Osteoblast (primary cell): ENCODE measurements around the gene OBP2A. TPM values are rescaled to one million over a fixed set of nuclear protein-coding genes. Genes with fewer than 3 reads are reported as not detected.

ENCODE experiments used
- DNase-seq: peaks from one replicate; pipeline ENCODE4 v3.0.0; 2011; ENCODE audit warnings: low spot score, mixed read lengths; ENCODE audit not compliant: insufficient read length; ENCODE audit errors: missing footprints
- H2AFZ ChIP-seq: 2 replicates; pipeline ENCODE4 v1.6.0; 2011; ENCODE audit warnings: mild to moderate bottlenecking, low read length
- H3K27ac ChIP-seq: 2 replicates; pipeline ENCODE4 v1.5.1; 2011; ENCODE audit warnings: mild to moderate bottlenecking, low read depth, low read length, moderate library complexity
- H3K27me3 ChIP-seq: 2 replicates; pipeline ENCODE4 v1.6.0; 2012; ENCODE audit warnings: mild to moderate bottlenecking, control low read depth, inconsistent platforms, low read length, moderate library complexity; ENCODE audit not compliant: insufficient read depth
- H3K36me3 ChIP-seq: 2 replicates; pipeline ENCODE4 v1.5.1; 2011; ENCODE audit warnings: mild to moderate bottlenecking, low read length, control low read depth, moderate library complexity; ENCODE audit not compliant: insufficient read depth
- H3K4me1 ChIP-seq: 2 replicates; pipeline ENCODE4 v1.5.1; 2011; ENCODE audit warnings: mild to moderate bottlenecking, low read length, control low read depth, moderate library complexity; ENCODE audit not compliant: insufficient read depth
- H3K4me2 ChIP-seq: 2 replicates; pipeline ENCODE4 v1.6.0; 2011; ENCODE audit warnings: mild to moderate bottlenecking, low read length; ENCODE audit not compliant: insufficient read depth
- H3K4me3 ChIP-seq: fragments of 200-600 bp; sonication (generic); 3 replicates; pipeline ENCODE4 v1.5.1; 2012; ENCODE audit warnings: mild to moderate bottlenecking, low read length, inconsistent platforms; ENCODE audit not compliant: insufficient read depth
- H3K79me2 ChIP-seq: 2 replicates; pipeline ENCODE4 v1.6.0; 2012; ENCODE audit warnings: mild to moderate bottlenecking, low read length, control low read depth, inconsistent platforms; ENCODE audit not compliant: insufficient read depth
- H3K9me3 ChIP-seq: 2 replicates; pipeline ENCODE4 v1.5.1; 2011; ENCODE audit warnings: low read depth, low read length, control low read depth
- H4K20me1 ChIP-seq: 2 replicates; pipeline ENCODE4 v1.6.0; 2012; ENCODE audit warnings: mild to moderate bottlenecking, low read length, control low read depth; ENCODE audit not compliant: insufficient read depth
- CTCF ChIP-seq: IDR thresholded peaks from 2 replicates; pipeline ENCODE4 v1.5.1; 2011; ENCODE audit warnings: mild to moderate bottlenecking, low read depth, low read length, moderate library complexity; ENCODE audit errors: extremely low read depth
- total RNA-seq: library from RNA; depleted of rRNA; stranded (reverse); fragments of >200 nt; gene quantifications from 2 replicates; pipeline ENCODE4 v1.2.3, GENCODE V29; 2012

OBP2A gene
- total RNA-seq, 1 donor = not detected

- Histone ChIP-seq H3K9me3 (no peaks in the 10 kb centered on the region), H3K79me2 (no peaks in the 10 kb centered on the region), H3K4me3 (no peak overlapping the region), H2AFZ (no peak overlapping the region), H3K36me3 (no peaks in the 10 kb centered on the region), H3K27ac (no peak overlapping the region), H3K4me1 (no peaks in the 10 kb centered on the region), H3K27me3 (no peaks in the 10 kb centered on the region), H3K4me2 (no peak overlapping the region), H4K20me1 (no peaks in the 10 kb centered on the region)
- no peak for DNase-seq
- TF ChIP-seq CTCF = no peak
Observed at GRCh38 chr9:135551456-135551855, 5.5 kb downstream of the OBP2A start.

GRCh38 chr9:135552021-135552697 is 6.2 kb downstream of the OBP2A start:
- H3K4me3 ChIP-seq = no peak overlapping the region
- H3K27me3 ChIP-seq = no peaks in the 10 kb centered on the region
- no peaks in the 10 kb centered on the region for H4K20me1 ChIP-seq
- no peaks in the 10 kb centered on the region for H3K4me1 ChIP-seq
- H2AFZ ChIP-seq = no peak overlapping the region
- H3K79me2 ChIP-seq = no peaks in the 10 kb centered on the region
- TF ChIP-seq CTCF = no peak
- no peak overlapping the region for H3K4me2 ChIP-seq
- no peak overlapping the region for H3K27ac ChIP-seq
- H3K9me3 ChIP-seq = no peaks in the 10 kb centered on the region
- H3K36me3 ChIP-seq = no peaks in the 10 kb centered on the region
- no peak for DNase-seq

DNA sequence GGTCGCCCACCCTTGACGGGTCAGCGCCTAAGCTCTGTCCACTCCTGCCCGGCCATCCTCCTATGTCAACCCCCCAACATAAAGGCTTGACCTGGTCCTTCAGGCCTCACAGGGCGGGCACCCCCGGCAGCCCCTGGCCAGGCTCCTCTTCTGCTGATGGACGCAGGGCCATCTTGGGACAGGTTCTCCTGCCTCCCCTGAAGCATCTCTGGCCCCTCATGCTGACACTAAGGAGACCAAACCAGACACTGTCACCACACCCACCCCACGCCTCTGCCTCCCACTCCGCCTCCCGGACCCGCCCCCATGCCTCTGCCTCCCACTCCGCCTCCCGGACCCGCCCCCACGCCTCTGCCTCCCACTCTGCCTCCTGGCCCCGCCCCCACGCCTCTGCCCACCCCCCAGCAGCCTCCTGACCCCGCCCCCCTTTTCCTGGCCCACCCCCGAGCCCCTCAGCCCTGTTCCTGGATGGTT is 6.8 kb downstream of the OBP2A start:
- H3K27ac ChIP-seq = no peak overlapping the region
- H3K79me2 ChIP-seq = no peaks in the 10 kb centered on the region
- H4K20me1 ChIP-seq = no peaks in the 10 kb centered on the region
- no peaks in the 10 kb centered on the region for H3K36me3 ChIP-seq
- H3K9me3 ChIP-seq = no peaks in the 10 kb centered on the region
- no peaks in the 10 kb centered on the region for H3K27me3 ChIP-seq
- H3K4me3 ChIP-seq = no peak overlapping the region
- H3K4me2 ChIP-seq = no peak overlapping the region
- TF ChIP-seq CTCF = no peak
- H3K4me1 ChIP-seq = no peaks in the 10 kb centered on the region
- no peak for DNase-seq
- H2AFZ ChIP-seq = no peak overlapping the region

DNA sequence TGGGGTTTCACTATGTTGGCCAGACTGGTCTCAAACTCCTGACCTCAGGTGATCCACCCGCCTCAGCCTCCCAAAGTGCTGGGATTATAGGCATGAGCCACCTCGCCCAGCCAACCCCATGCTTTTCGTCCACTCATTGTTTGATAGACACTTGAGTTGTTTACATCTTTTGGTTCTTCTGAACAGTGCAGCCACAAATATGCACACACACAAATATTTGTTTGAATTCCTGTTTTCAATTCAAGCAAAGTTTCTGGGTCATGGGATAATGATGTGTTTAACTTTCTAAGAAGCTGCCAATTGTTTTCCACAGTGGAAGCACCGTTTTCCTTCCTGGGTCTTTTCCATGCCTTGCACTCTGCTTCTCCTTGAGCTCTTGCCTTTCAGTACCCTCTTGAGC is 8.8 kb downstream of the OBP2A start:
- H3K79me2 ChIP-seq = no peaks in the 10 kb centered on the region
- H3K27me3 ChIP-seq = no peaks in the 10 kb centered on the region
- H3K9me3 ChIP-seq = no peaks in the 10 kb centered on the region
- H3K4me2 ChIP-seq = no peak overlapping the region
- H3K27ac ChIP-seq = no peak overlapping the region
- no peak overlapping the region for H2AFZ ChIP-seq
- H4K20me1 ChIP-seq = no peaks in the 10 kb centered on the region
- H3K36me3 ChIP-seq = no peaks in the 10 kb centered on the region
- H3K4me3 ChIP-seq = no peak overlapping the region
- no peak for TF ChIP-seq CTCF
- no peak for DNase-seq
- H3K4me1 ChIP-seq = no peaks in the 10 kb centered on the region
